Activated T-helper 1 cell treated with anti-CD3 and anti-CD28 coated beads, Interleukin-12 subunit alpha, Interleukin-12 subunit beta, Interleukin-2, Interleukin-4 antibody, amounts not matched to agents 30 ng/mL and 10 ng/mL and 1 ng/mL, durations not matched to agents 14 hours and 24 hours and 36 hours (primary cell): ENCODE data around the gene LFNG. TPM values are rescaled to one million over a fixed set of nuclear protein-coding genes. Genes with fewer than 3 reads are reported as not detected.

ENCODE experiments used
- DNase-seq: peaks from one replicate; pipeline ENCODE4 v3.0.0; 2021; ENCODE audit warnings: low spot score
- H3K27ac Mint-ChIP-seq: one replicate; pipeline ENCODE4 v1.8.0; 2021; ENCODE audit warnings: mild to moderate bottlenecking, mixed read lengths
- H3K27me3 Mint-ChIP-seq: one replicate; pipeline ENCODE4 v1.8.0; 2022; ENCODE audit warnings: mild to moderate bottlenecking, moderate library complexity, mixed read lengths; ENCODE audit not compliant: insufficient read depth
- H3K36me3 Mint-ChIP-seq: one replicate; pipeline ENCODE4 v1.8.0; 2021; ENCODE audit warnings: low read depth, mixed read lengths
- H3K4me1 Mint-ChIP-seq: one replicate; pipeline ENCODE4 v1.8.0; 2021; ENCODE audit warnings: low read depth, mixed read lengths
- H3K4me3 Mint-ChIP-seq: one replicate; pipeline ENCODE4 v1.8.0; 2021; ENCODE audit warnings: mild to moderate bottlenecking, moderate library complexity, mixed read lengths
- H3K9me3 Mint-ChIP-seq: one replicate; pipeline ENCODE4 v1.8.0; 2021; ENCODE audit warnings: mixed read lengths
- intact Hi-C: fragments of 100-400 bp; cut with micrococcal nuclease; formaldehyde crosslinking; loops from one replicate; pipeline ENCODE4 v1.15.1; 2024
- total RNA-seq: library from RNA; stranded (reverse); gene quantifications from 2 replicates; pipeline ENCODE4 v1.2.3, GENCODE V29; 2022

LFNG gene
- total RNA-seq, 1 donor from 2014 or later = 34.9 TPM

DNA sequence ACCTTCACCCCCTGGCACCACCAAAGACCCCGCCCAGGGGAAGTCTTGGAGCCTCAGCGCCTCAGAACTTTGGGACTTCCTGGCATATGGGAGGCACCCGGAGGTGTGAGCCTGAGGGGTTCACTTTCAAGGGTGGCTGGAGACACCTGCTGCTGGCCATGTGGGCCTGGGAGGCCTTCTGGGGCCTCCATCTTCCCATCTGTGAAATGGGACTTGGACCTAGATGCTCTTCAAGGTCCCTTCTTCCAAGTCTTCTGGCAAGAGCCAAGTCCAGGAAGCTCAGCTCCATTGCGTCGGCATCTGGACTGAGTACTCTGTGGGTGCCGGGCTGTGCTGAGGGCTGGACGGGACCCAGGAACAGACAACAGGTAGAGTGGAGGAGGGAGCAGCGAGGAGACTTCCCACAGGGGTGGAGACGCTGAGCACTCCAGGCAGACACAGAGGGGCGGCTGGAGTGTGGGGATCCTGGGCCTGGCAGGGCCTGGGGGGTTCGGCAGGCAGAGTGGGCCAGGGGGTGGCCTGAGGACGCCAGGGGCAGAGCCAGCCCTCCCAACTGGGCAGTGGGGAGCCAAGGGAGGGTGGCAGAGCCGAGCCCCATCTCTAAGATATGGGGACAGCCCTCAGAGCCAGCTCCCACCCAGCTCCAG is 9.3 kb upstream of the LFNG start:
- intact Hi-C loops = no loop called here
- Mint-ChIP-seq H3K4me1 (peaks cover 42% of the 10 kb centered on the region), H3K36me3 (no peaks in the 10 kb centered on the region), H3K9me3 (no peaks in the 10 kb centered on the region), H3K4me3 (no peak overlapping the region), H3K27ac (peak overlapping the region; percentile 76), H3K27me3 (peaks cover 5% of the 10 kb centered on the region)
- no peak for DNase-seq

DNA sequence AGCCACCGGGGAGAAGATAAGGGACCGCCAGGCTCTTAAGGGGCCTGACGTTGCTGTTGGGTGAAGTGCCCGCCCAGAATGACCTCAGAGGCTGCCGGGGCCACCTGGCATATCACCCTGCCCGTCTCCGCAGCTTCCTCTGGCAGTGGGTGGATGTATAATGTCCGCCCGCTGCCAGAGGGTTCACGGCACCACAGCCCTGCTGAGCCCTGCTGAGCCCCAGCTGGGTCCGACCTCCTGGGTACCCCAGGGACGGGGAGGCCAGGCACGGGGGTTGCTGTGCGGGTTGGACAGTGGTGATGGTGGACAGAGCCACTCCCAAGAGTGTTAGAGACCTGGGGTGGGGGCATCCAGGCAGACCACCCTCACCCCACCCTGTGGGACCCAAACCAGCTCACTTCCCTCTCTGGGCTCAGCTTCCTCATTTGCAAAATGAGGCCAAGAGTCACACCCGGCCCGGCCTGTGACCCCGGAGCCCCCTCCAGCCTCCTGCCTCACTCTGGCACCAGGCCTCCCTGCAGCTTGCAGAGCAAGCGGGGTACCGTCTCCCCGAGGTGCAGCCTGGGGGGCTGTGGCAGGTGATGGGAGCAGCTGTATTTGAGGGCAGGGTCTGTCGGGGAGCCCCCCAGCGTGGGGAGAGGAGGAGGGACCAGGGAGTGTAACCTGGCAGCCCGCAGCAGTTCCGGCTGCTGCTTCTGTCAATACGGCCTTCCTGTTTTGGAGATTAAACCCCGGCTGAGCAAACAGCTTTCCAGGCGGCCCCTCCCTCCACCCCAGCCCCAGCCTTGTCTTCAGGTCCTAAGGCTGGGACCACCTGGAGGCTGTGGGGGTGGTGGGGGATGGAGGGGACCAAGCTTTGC is 8.4 kb upstream of the LFNG start:
- peak; percentile 25 for DNase-seq
- Mint-ChIP-seq H3K4me3 (peak overlapping the region; percentile 35), H3K36me3 (no peaks in the 10 kb centered on the region), H3K4me1 (peaks cover 42% of the 10 kb centered on the region), H3K27ac (peak overlapping the region; percentile 62), H3K9me3 (no peaks in the 10 kb centered on the region), H3K27me3 (peaks cover 5% of the 10 kb centered on the region)
- intact Hi-C loops = no loop called here

DNA sequence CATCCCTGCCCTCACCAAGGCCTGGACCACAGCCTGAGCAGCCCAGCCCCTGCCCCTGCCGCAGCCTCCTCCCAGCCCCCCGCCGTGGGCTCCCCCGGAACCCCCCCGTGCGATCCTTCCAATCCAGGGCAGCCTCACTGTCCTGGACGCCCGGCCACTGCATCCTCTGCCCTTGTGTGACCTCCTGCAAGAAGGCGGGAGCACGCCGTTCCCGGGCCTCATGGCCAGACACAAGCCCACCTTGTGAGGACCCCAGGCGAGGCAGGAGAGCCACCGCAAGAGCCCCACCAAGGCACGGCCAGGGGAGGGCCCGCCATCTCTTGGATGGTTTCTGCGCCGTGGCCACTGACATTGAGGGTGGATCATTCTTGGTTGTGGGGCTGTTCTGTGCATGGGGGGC is 7.8 kb upstream of the LFNG start:
- peak overlapping the region; percentile 89 for H3K27ac Mint-ChIP-seq
- H3K9me3 Mint-ChIP-seq = no peaks in the 10 kb centered on the region
- H3K4me3 Mint-ChIP-seq = peak overlapping the region; percentile 26
- H3K36me3 Mint-ChIP-seq = no peaks in the 10 kb centered on the region
- peaks cover 42% of the 10 kb centered on the region for H3K4me1 Mint-ChIP-seq
- intact Hi-C loops = no loop called here
- DNase-seq = no peak
- peaks cover 5% of the 10 kb centered on the region for H3K27me3 Mint-ChIP-seq

DNA sequence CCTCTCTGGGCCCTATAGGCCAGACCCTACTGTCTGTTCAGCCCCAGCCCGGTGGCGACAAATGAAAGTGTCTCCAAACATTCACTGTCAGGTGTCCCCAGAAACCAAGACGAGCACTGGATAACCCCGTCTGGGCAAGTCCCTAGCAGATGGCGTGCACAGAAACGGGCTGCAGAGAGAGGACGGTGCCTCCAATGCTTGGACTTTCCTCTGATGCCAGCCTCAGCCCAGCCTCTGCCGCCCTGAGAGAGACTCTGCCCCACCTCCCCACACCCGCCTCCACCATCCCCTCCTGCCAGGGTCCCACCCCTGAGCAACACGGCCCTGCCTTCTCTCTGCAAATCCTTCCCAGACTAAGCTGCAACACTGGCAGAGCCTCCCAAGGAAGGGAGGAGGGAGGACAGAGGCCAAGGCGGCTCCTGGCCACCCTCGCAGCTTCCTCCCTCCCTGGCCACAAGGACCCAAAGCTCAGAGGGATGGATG is 7.4 kb upstream of the LFNG start:
- H3K27me3 Mint-ChIP-seq = peaks cover 5% of the 10 kb centered on the region
- H3K36me3 Mint-ChIP-seq = no peaks in the 10 kb centered on the region
- DNase-seq = no peak
- no peaks in the 10 kb centered on the region for H3K9me3 Mint-ChIP-seq
- peak overlapping the region; percentile 26 for H3K4me3 Mint-ChIP-seq
- H3K4me1 Mint-ChIP-seq = peaks cover 44% of the 10 kb centered on the region
- intact Hi-C loops = no loop called here
- H3K27ac Mint-ChIP-seq = peak overlapping the region; percentile 89

DNA sequence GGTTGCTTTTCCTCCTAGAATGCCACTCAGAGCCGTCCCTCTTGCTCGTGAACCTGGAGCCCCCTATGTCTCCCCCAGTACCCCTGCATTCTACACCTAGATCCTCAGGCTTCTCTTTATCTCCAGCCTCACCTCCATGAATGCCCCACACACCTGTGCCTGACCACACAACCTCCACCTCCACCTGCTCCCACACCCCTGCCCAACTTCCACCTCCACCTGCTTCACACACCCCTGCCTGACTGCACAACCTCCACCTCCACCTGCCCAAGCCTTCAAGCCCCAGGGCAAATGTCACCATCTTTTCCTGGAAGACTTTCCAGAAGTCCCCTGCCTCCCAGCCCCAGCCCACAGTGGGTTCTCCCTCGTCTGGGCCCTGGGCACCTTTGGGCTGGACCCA is 6.9 kb upstream of the LFNG start:
- intact Hi-C loops = no loop called here
- Mint-ChIP-seq H3K27me3 (peaks cover 5% of the 10 kb centered on the region), H3K4me1 (peaks cover 49% of the 10 kb centered on the region), H3K4me3 (no peak overlapping the region), H3K36me3 (no peaks in the 10 kb centered on the region), H3K9me3 (no peaks in the 10 kb centered on the region), H3K27ac (peak overlapping the region; percentile 89)
- no peak for DNase-seq

DNA sequence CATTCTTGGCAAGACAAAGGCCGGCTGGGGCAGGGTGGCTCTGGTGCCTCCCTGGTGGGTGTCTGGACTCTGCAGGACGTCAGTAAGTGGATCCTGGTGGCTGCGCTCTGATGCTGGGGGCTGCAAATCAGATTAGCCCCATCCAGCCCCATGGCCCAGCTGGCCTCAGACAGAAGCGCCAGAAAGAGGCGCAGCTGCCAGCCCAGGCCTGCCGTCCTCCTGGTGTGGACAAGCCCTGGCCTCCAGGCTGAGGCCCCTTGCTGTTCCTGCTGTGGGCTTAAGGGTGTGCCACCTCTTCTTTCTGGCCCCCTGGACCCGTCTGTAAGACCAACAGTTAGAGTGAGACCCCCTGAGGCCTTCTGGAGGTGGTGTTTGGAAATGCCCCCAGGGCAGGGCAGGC is 5.9 kb upstream of the LFNG start:
- intact Hi-C loops = no loop called here
- Mint-ChIP-seq H3K36me3 (no peaks in the 10 kb centered on the region), H3K4me1 (peaks cover 43% of the 10 kb centered on the region), H3K9me3 (no peaks in the 10 kb centered on the region), H3K4me3 (no peak overlapping the region), H3K27me3 (peaks cover 5% of the 10 kb centered on the region), H3K27ac (no peak overlapping the region)
- no peak for DNase-seq

DNA sequence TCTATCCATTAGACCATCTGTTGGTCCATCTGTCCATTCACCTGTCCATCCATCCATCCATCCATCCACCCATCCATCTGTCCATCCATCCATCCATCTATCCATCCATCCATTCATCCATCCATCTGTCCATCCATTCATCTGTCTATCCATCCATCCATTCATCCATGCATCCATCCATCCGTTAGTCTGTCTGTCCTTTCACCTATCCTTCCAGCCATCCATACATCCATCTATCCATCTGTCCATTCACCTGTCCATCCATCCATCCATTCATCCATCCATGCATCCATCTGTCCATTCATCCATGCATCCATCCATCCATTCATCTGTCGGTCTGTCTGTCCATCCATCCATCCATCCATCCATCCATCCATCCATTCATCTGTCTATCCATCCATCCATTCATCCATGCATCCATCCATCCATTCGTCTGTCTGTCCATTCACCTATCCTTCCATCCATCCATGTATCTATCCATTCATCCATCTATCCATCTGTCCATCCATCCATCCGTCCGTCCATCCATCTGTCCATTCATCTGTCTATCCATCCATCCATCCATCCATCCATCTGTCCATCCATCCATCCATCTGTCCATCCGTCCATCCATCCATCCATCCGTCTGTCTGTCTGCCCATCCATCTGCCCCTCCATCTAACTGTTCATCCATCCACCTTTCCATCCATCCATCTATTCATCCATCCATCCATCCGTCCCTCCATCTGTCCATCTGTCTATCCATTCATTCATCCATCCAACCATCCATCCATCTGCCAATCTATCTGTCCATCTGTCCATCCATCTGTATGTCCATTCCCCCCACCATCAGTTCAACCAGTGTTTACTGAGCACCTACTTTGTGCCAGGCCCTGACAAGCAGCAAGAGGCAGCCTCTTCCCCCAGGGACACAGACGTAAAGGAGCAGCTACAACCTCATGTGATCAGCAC is 4.8 kb upstream of the LFNG start:
- Mint-ChIP-seq H3K36me3 (no peaks in the 10 kb centered on the region), H3K27ac (no peak overlapping the region), H3K4me1 (peaks cover 35% of the 10 kb centered on the region), H3K9me3 (no peaks in the 10 kb centered on the region), H3K27me3 (peaks cover 5% of the 10 kb centered on the region), H3K4me3 (no peak overlapping the region)
- no peak for DNase-seq
- intact Hi-C loops = no loop called here

DNA sequence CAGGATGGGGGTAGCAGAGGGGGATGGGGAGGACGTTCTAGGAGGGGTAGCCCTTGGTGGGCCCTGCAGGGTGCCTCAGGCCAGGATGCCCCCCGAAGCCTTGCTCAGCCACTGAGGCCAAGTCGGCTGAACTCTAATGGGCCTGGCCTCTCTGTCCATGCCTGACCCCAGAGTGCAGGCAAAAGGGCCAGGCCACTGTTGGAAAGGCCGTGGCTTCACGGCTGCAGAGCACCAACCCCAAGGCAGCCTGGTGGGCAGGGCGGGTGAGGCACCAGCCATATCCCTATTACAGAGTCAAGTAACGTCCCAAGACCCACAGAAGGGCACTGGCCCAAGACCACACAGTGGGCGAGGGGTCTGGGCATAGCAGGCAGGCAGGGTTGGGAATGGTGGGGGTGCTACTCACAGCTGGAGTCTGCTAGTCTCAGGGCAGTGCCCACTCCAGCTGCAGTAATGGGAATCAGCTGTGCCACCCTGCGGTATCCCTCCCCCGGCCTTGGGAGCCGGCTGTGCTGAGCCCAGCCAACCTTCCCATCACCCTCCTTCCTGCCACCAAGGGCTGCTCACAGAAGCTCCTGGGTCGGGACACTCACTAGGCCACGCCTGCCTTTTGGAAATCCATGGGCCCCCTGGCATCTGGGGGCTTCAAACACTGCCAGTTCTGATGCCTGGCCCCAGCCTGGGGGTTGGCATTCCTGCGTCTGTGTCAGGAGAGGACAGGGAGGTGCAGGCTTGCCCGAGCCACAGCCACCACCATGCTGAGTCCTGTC is 4.0 kb upstream of the LFNG start:
- Mint-ChIP-seq H3K36me3 (no peaks in the 10 kb centered on the region), H3K4me1 (peaks cover 34% of the 10 kb centered on the region), H3K4me3 (no peak overlapping the region), H3K27ac (no peak overlapping the region), H3K27me3 (peaks cover 5% of the 10 kb centered on the region), H3K9me3 (no peaks in the 10 kb centered on the region)
- no peak for DNase-seq
- intact Hi-C loops = no loop called here

DNA sequence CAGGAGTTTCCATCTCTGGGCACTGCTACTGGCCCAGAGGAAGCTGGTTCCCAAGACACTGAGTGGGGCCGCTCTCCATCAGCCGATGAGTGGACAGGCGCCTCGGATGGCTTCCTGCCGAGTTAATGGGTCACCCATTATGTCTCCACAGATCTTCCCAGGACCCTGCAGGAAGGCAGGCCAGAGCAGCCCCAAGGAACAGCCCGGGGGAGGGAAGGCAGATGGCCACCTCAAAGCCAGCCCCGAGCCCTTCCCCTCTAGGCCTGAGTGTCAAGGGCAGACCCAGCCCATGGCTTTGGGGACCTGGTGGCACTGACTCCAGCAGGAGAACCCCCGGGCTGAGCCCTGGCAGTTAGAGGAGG is 3.4 kb upstream of the LFNG start:
- intact Hi-C loops = no loop called here
- no peak for DNase-seq
- Mint-ChIP-seq H3K4me1 (peaks cover 35% of the 10 kb centered on the region), H3K27ac (no peak overlapping the region), H3K4me3 (no peak overlapping the region), H3K27me3 (peaks cover 5% of the 10 kb centered on the region), H3K36me3 (no peaks in the 10 kb centered on the region), H3K9me3 (no peaks in the 10 kb centered on the region)

DNA sequence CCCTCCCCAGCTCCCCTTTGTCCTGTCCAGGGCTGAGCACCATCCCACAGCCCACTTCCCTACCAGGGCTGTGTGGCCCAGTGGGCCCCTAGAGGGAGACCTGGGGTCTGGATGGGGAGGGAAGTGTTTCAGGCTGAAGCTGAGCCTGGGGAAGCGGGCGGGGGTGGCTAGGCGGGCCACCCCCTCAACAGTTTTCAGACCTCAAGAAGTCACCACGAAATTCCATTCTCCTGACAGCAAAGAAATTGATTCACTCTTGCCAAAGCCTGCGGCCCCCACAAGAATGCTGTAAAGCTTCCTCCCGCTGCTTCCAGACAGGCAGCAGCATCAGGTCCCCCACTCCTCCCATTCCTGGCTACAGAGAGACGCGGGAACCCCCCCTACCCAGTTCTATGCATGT is 2.5 kb upstream of the LFNG start:
- no peak for DNase-seq
- Mint-ChIP-seq H3K27ac (peak overlapping the region; percentile 56), H3K36me3 (no peaks in the 10 kb centered on the region), H3K9me3 (no peaks in the 10 kb centered on the region), H3K27me3 (peaks cover 5% of the 10 kb centered on the region), H3K4me1 (peaks cover 37% of the 10 kb centered on the region), H3K4me3 (peak overlapping the region; percentile 64)
- intact Hi-C loops = no loop called here

DNA sequence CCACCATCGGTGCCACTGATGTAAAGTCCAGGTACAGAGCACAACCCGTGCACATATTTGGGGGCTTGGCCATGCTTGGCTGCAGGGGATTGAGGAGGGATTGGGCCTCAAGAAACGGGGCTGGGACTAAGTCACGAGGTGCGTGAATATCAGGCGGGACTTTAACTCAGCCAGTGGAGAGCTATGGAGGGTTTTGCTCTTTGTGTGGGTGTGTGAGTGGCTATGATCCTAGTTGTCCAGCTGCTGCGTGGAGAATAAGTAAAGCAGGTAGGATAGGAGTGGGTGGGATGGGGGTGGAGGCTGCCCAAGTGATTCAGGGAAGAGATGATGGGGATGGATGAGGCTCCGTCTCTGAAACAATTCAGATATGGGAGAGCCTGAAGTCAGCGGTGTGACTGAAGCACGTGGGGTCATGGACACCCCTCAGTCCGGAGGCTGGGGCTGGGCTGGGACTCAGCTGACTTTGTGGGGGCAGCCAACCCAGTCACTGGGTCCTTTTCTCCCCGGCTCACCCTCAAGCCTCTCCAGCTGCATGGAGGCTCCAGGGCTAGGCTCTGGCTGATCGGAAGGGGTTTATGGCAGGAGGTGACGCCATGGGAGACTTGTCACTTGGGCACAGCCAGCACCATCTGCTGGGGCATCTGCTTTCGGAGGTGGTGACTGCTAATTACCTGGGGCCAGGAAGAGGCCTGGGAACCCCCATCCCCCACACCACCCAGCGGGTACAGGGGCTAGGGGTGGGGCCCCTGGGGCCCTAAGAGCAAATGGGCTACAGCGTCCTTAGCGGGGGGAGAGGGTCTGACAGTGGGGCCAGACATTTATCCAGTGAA is 1.7 kb upstream of the LFNG start:
- Mint-ChIP-seq H3K27me3 (peaks cover under 1% of the 10 kb centered on the region), H3K36me3 (peaks cover 2% of the 10 kb centered on the region), H3K4me1 (peaks cover 35% of the 10 kb centered on the region), H3K9me3 (no peaks in the 10 kb centered on the region), H3K4me3 (peak overlapping the region; percentile 64), H3K27ac (peak overlapping the region; percentile 57)
- no peak for DNase-seq
- intact Hi-C loops = no loop called here
